SK-N-MC (cell line): ENCODE measurements around the gene DERL2.

ENCODE experiments used
- EZH2 ChIP-seq: fragments of 200-600 bp; sonication (generic); IDR thresholded peaks from one replicate; pipeline ENCODE4 v1.6.1; 2017; ENCODE audit warnings: antibody characterized with exemption
- FOXP2 ChIP-seq: optimal IDR thresholded peaks from 2 replicates; pipeline ENCODE3; 2011; ENCODE audit warnings: mild to moderate bottlenecking, moderate library complexity; ENCODE audit not compliant: insufficient read depth; ENCODE audit errors: extremely low read length, control extremely low read depth
- POLR2AphosphoS5 ChIP-seq: IDR thresholded peaks from 2 replicates; pipeline ENCODE4 v1.6.1; 2012; ENCODE audit warnings: mild to moderate bottlenecking, low read depth, low read length, borderline replicate concordance

- TF ChIP-seq POLR2AphosphoS5 (no peak), EZH2 (no peak), FOXP2 (no peak)
Measured at GRCh38 chr17:5437721-5438317, 48.2 kb downstream of the DERL2 start.
